A549 (cell line): ENCODE data around the gene DSCAM. TPM values are rescaled to one million over a fixed set of nuclear protein-coding genes. Genes with fewer than 3 reads are reported as not detected.
"Not testable (repeated sequence)": the region's sequence is repeated elsewhere in the genome, so short reads cannot be mapped to it uniquely, and the experiment has no call there.

Experiments
- ATAC-seq, 2 experiments: fragments of 200-7000 bp in 1 of 2; fragments of >200 bp in 1 of 2; cut with Nextera tagmentation in 1 of 2; cut with Tn5 transposase in 1 of 2; 3 replicates each; pipeline versions ENCODE4 v1.8.0 to v1.9.1; 2018 to 2020; ENCODE audit warnings: mild to moderate bottlenecking in 1 of 2, moderate library complexity in 1 of 2
- CTCF ChIA-PET: fragments of 300-600 bp; sonication (Branson Sonifier 250); formaldehyde crosslinking; extraction: SDS; loops from one replicate; lab custom pipeline; 2021; ENCODE audit warnings: antibody characterized with exemption, inconsistent platforms; lab: Yijun Ruan, JAX
- POLR2A ChIA-PET: fragments of 350-600 bp; formaldehyde crosslinking; extraction: SDS; loops from one replicate; lab custom pipeline; 2021; ENCODE audit warnings: antibody characterized with exemption, inconsistent platforms; lab: Yijun Ruan, JAX
- DNase-seq, 2 experiments: peaks; one replicate each; pipeline versions ENCODE4 v3.0.0 to v3.0.0-alpha.2; 2011 to 2016; ENCODE audit warnings: low read depth in 1 of 2, low spot score in 1 of 2
- FAIRE-seq: peaks from 2 replicates; lab custom pipeline; 2011; peaks lifted over from hg19 to GRCh38; lab: Jason Lieb, UNC
- H3K27ac ChIP-seq, 2 experiments: fragments of >200 bp; sonication (Bioruptor Twin); formaldehyde crosslinking; 3 replicates each; pipeline ENCODE4 v1.5.1; 2016 to 2017
- H3K4me1 ChIP-seq: fragments of >200 bp; sonication (Bioruptor Twin); formaldehyde crosslinking; 3 replicates; pipeline ENCODE4 v1.6.1; 2016
- H3K4me2 ChIP-seq: fragments of >200 bp; sonication (Bioruptor Twin); formaldehyde crosslinking; 3 replicates; pipeline ENCODE4 v1.6.1; 2016
- H3K4me3 ChIP-seq: fragments of >200 bp; sonication (Bioruptor Twin); formaldehyde crosslinking; 3 replicates; pipeline ENCODE4 v1.5.1; 2016
- H3K9me3 ChIP-seq: fragments of >200 bp; sonication (Bioruptor Twin); formaldehyde crosslinking; 3 replicates; pipeline ENCODE4 v1.6.1; 2016
- CBX2 ChIP-seq: fragments of 200-600 bp; sonication (generic); IDR thresholded peaks from 2 replicates; pipeline ENCODE4 v1.6.1; 2016; ENCODE audit warnings: low read depth, mild to moderate bottlenecking, borderline replicate concordance
- CHD4 ChIP-seq: fragments of 200-600 bp; sonication (generic); IDR thresholded peaks from 2 replicates; pipeline ENCODE4 v1.6.1; 2016; ENCODE audit warnings: antibody characterized with exemption, mild to moderate bottlenecking, borderline replicate concordance
- EHF ChIP-seq: fragments of 250-450 bp; sonication (Bioruptor Pico); IDR thresholded peaks from 2 replicates; pipeline ENCODE4 v1.5.0; 2020; ENCODE audit warnings: mild to moderate bottlenecking
- EHMT2 ChIP-seq: fragments of 200-600 bp; sonication (generic); IDR thresholded peaks from 2 replicates; pipeline ENCODE4 v1.6.1; 2016; ENCODE audit warnings: antibody characterized with exemption, low read depth, mild to moderate bottlenecking, moderate library complexity
- EP300 ChIP-seq, 2 experiments: fragments of >200 bp; sonication (Bioruptor Twin); formaldehyde crosslinking; IDR thresholded peaks; 2 replicates in 1 of 2; 3 replicates in 1 of 2; pipeline ENCODE4 v1.6.1; 2016 to 2017
- FOSB ChIP-seq: fragments of 250-450 bp; sonication (Bioruptor Pico); IDR thresholded peaks from 2 replicates; pipeline ENCODE4 v1.5.0; 2020; ENCODE audit warnings: mild to moderate bottlenecking, moderate library complexity
- GATA3 ChIP-seq: IDR thresholded peaks from 2 replicates; pipeline ENCODE4 v1.6.1; 2012; ENCODE audit warnings: borderline replicate concordance
- HOXB5 ChIP-seq: fragments of 250-450 bp; sonication (Bioruptor Pico); IDR thresholded peaks from 2 replicates; pipeline ENCODE4 v1.5.0; 2020; ENCODE audit warnings: mild to moderate bottlenecking, moderate library complexity
- JUN ChIP-seq, 2 experiments: fragments of >200 bp; sonication (Bioruptor Twin); formaldehyde crosslinking; IDR thresholded peaks; 2 replicates in 1 of 2; 3 replicates in 1 of 2; pipeline ENCODE4 v1.6.1; 2016 to 2017
- KDM5A ChIP-seq: fragments of 200-600 bp; sonication (generic); IDR thresholded peaks from 2 replicates; pipeline ENCODE4 v1.6.1; 2016; ENCODE audit warnings: antibody characterized with exemption, mild to moderate bottlenecking
- PHF8 ChIP-seq: fragments of 200-600 bp; sonication (generic); IDR thresholded peaks from 2 replicates; pipeline ENCODE4 v1.6.1; 2016; ENCODE audit warnings: low read depth, mild to moderate bottlenecking, antibody characterized with exemption, moderate library complexity, borderline replicate concordance
- RARB ChIP-seq: fragments of 250-450 bp; sonication (Bioruptor Pico); IDR thresholded peaks from 2 replicates; pipeline ENCODE4 v1.8.0; 2021; ENCODE audit warnings: mild to moderate bottlenecking, moderate library complexity
- TFCP2L1 ChIP-seq: fragments of 250-450 bp; sonication (Bioruptor Pico); IDR thresholded peaks from 2 replicates; pipeline ENCODE4 v1.5.0; 2021; ENCODE audit warnings: mild to moderate bottlenecking
- WGBS: methylation state at CpG from one replicate; pipeline ENCODE4 v1.1.6; 2017; ENCODE audit errors: missing lambda C conversion rate; 5-methylcytosine and 5-hydroxymethylcytosine counted together
- polyA plus RNA-seq, 4 experiments: library from polyadenylated mRNA; depleted of rRNA in 3 of 4; stranded (reverse); fragments of >200 nt; fragmentation: RNase III in 1 of 4; extraction: RNeasy Plus Mini Kit Qiagen cat#74134 plus additional on column Dnase treatment in 1 of 4; gene quantifications; 2 replicates in 3 of 4; 3 replicates in 1 of 4; pipeline ENCODE4 v1.2.3, GENCODE V29; 2011 to 2017
- TF ChIP-seq, protein P1 (sequence below): fragments of 250-450 bp; sonication (Bioruptor Pico); IDR thresholded peaks from 2 replicates; pipeline ENCODE4 v1.5.0; 2021; ENCODE audit warnings: mild to moderate bottlenecking, moderate library complexity, borderline replicate concordance
- TF ChIP-seq, protein P2 (sequence below): fragments of >200 bp; sonication (Bioruptor Twin); formaldehyde crosslinking; IDR thresholded peaks from 3 replicates; pipeline ENCODE4 v1.5.1; 2016

DSCAM gene
- polyA plus RNA-seq, 2 of the 4 experiments (the other 2 are of a cell fraction), result not detected

DNA sequence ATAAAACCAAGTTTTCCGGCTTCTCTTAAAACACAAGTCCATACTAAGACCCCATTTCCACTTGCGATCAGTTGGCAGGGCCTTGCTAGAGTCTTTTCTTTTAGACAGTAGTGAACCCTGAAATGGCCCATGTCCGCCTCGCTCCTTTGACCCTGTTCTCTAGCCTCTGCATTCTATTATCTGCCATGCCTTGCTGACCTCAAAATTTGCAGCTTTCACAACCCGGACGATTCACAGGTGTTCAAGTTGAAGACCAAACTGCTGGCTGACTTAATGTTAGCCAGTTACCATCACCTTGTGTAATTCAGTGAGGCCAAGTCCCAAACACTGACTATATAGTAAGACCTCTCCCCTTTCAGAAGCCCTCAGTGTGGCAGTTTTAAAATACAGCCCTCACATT is 805.5 kb downstream of the DSCAM start (continued):
- TF ChIP-seq PHF8 (no peak), GATA3 (no peak), EHF (no peak), EHMT2 (no peak), FOSB (CRISPR knock-in tag) (no peak), RARB (CRISPR knock-in tag) (no peak), HOXB5 (CRISPR knock-in tag) (no peak), KDM5A (no peak), EP300 (IDR thresholded peaks at IDR 0.05) (no peak), TFCP2L1 (CRISPR knock-in tag) (no peak)
- TF ChIP-seq, protein P1, sequence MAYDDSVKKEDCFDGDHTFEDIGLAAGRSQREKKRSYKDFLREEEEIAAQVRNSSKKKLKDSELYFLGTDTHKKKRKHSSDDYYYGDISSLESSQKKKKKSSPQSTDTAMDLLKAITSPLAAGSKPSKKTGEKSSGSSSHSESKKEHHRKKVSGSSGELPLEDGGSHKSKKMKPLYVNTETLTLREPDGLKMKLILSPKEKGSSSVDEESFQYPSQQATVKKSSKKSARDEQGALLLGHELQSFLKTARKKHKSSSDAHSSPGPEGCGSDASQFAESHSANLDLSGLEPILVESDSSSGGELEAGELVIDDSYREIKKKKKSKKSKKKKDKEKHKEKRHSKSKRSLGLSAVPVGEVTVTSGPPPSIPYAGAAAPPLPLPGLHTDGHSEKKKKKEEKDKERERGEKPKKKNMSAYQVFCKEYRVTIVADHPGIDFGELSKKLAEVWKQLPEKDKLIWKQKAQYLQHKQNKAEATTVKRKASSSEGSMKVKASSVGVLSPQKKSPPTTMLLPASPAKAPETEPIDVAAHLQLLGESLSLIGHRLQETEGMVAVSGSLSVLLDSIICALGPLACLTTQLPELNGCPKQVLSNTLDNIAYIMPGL (CRISPR knock-in tag), result no peak

DNA sequence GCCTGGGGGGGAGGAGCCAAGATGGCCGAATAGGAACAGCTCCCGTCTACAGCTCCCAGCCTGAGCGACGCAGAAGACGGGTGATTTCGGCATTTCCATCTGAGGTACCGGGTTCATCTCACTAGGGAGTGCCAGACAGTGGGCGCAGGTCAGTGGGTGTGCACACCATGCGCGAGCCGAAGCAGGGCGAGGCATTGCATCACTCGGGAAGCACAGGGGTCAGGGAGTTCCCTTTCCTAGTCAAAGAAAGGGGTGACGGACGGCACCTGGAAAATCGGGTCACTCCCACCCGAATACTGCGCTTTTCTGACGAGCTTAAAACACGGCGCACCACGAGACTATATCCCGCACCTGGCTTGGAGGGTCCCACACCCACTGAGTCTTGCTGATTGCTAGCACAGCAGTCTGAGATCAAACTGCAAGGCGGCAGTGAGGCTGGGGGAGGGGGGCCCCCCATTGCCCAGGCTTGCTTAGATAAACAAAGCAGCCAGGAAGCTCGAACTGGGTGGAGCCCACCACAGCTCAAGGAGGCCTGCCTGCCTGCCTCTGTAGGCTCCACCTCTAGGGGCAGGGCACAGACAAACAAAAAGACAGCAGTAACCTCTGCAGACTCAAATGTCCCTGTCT is 813.7 kb downstream of the DSCAM start:
- POLR2A ChIA-PET, H3K27ac ChIP-seq, ATAC-seq, H3K4me2 ChIP-seq, H3K9me3 ChIP-seq, CTCF ChIA-PET, DNase-seq, FAIRE-seq, H3K4me1 ChIP-seq, H3K4me3 ChIP-seq: not testable (repeated sequence)
- WGBS, result 46% methylated on average over 9 of the region's 25 CpGs

DNA sequence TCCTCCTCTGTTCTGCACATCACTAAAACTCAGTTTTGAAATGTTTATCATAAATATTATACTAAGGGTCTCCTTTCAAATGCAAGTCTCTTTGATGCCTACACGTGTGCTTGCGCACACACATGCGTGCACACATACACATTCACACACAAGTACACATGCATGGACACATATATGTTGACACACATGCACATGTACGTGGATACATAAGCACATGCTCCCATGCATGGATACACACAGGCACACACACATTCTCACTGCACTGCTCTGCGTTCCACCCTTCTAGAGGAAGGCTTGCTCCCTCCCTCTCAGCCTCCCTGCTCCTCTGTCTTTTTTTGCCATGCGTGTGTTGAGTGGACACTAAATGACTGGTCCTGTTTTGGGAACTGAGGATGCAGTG is 817.1 kb downstream of the DSCAM start:
- ATAC-seq (no peak), FAIRE-seq (no peak), DNase-seq (no peak)
- TF ChIP-seq CBX2 (no peak), CHD4 (no peak), JUN (IDR thresholded peaks at IDR 0.05) (no peak), RARB (CRISPR knock-in tag) (no peak)
- TF ChIP-seq, protein P2, sequence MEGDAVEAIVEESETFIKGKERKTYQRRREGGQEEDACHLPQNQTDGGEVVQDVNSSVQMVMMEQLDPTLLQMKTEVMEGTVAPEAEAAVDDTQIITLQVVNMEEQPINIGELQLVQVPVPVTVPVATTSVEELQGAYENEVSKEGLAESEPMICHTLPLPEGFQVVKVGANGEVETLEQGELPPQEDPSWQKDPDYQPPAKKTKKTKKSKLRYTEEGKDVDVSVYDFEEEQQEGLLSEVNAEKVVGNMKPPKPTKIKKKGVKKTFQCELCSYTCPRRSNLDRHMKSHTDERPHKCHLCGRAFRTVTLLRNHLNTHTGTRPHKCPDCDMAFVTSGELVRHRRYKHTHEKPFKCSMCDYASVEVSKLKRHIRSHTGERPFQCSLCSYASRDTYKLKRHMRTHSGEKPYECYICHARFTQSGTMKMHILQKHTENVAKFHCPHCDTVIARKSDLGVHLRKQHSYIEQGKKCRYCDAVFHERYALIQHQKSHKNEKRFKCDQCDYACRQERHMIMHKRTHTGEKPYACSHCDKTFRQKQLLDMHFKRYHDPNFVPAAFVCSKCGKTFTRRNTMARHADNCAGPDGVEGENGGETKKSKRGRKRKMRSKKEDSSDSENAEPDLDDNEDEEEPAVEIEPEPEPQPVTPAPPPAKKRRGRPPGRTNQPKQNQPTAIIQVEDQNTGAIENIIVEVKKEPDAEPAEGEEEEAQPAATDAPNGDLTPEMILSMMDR, result no peak
- ChIA-PET CTCF (no interaction called here), POLR2A (no interaction called here)
- Histone ChIP-seq H3K4me1 (no peaks in the 10 kb centered on the region), H3K4me2 (no peak overlapping the region), H3K27ac (no peak overlapping the region), H3K4me3 (no peak overlapping the region), H3K9me3 (no peaks in the 10 kb centered on the region)
- WGBS, result 24% methylated on average over 6 of the region's 6 CpGs

DNA sequence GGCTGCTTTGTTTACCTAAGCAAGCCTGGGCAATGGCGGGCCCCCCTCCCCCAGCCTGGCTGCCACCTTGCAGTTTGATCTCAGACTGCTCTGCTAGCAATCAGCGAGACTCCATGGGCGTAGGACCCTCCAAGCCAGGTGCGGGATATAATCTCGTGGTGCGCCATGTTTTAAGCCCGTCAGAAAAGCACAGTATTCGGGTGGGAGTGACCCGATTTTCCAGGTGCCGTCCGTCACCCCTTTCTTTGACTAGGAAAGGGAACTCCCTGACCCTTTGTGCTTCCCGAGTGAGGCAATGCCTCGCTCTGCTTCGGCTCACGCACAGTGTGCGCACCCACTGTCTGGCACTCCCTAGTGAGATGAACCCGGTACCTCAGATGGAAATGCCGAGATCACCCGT is 818.6 kb downstream of the DSCAM start:
- FAIRE-seq, CTCF ChIA-PET, POLR2A ChIA-PET, H3K27ac ChIP-seq, H3K4me2 ChIP-seq, H3K4me3 ChIP-seq, H3K9me3 ChIP-seq, DNase-seq, H3K4me1 ChIP-seq, ATAC-seq: not testable (repeated sequence)
- 31% methylated on average over 16 of the region's 19 CpGs for whole genome bisulfite sequencing
